DOHH2 (cell line): ENCODE measurements around the gene DLGAP1.

Experiments
- CTCF ChIP-seq: fragments of 200-600 bp; sonication (generic); IDR thresholded peaks from one replicate; pipeline ENCODE4 v1.5.1; 2014; ENCODE audit warnings: antibody characterized with exemption, mild to moderate bottlenecking, low read depth, low read length; ENCODE audit not compliant: poor library complexity, severe bottlenecking
- EZH2phosphoT487 ChIP-seq: fragments of 200-600 bp; sonication (generic); IDR thresholded peaks from 2 replicates; pipeline ENCODE4 v1.6.1; 2017; ENCODE audit warnings: borderline replicate concordance, mild to moderate bottlenecking, antibody characterized with exemption, low read length, moderate library complexity, mixed read lengths

- TF ChIP-seq CTCF (no peak), EZH2phosphoT487 (no peak)
Observed at GRCh38 chr18:3689091-3689490, 766.0 kb downstream of the DLGAP1 start.
